Right lobe of liver (tissue), 4 donors: ENCODE results near the gene RNF208.

Experiments
- CTCF ChIP-seq, 4 donors: fragments of 200-600 bp in 3 of 4; fragments of 450-650 bp in 1 of 4; IDR thresholded peaks; one replicate each; pipeline versions ENCODE4 v1.5.1 to v1.8.0; 2016 to 2022; ENCODE audit warnings: antibody characterized with exemption in 4 of 4, mild to moderate bottlenecking in 2 of 4
- POLR2A ChIP-seq: fragments of 450-650 bp; IDR thresholded peaks from one replicate; pipeline ENCODE4 v1.6.1; 2017; ENCODE audit warnings: antibody characterized with exemption, mild to moderate bottlenecking
- donor health status: DM: no; HTN: no; CAD: no.
- donor health status: DM: no; HTN: no; CAD: no.
- donor health status: DM: no; HTN: yes; CAD: no.

- TF ChIP-seq CTCF (IDR thresholded peaks at IDR 0.05) (no peak), POLR2A (no peak)
Observed at GRCh38 chr9:137224830-137225694, 3.0 kb upstream of the RNF208 start, which contains the start of gene CYSRT1.
